ENCODE data around the gene CREG2. TPM values are rescaled to one million over a fixed set of nuclear protein-coding genes. Genes with fewer than 3 reads are reported as not detected.
A peak's percentile ranks its signal among the peaks of the same experiment; 100 is the strongest.

The CREG2 gene
- total RNA-seq, 6 experiments from 2014 or later: not detected

DNA sequence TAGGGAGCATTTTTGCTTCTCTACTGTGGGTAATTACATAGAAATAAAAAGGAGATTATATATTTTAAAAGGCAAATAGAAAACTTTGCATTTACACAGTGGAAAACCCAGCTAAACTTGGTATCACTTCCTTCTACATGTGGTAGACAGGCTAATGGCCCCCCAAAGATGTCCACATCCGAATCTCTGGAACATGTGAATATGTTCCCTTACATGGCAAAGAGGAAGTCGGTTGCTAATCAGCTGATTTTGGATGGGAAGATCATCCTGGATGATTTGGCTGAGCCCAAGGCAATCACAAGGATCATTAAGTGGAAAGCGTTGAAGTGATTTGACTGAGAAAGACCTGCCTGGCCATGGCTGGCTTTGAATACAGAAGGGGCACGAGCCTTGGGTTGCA, 26.2 kb downstream of the CREG2 start:
- peaks cover 34% of the 10 kb centered on the region for H3K27me3 Mint-ChIP-seq (ENCODE audit: insufficient read depth)

DNA sequence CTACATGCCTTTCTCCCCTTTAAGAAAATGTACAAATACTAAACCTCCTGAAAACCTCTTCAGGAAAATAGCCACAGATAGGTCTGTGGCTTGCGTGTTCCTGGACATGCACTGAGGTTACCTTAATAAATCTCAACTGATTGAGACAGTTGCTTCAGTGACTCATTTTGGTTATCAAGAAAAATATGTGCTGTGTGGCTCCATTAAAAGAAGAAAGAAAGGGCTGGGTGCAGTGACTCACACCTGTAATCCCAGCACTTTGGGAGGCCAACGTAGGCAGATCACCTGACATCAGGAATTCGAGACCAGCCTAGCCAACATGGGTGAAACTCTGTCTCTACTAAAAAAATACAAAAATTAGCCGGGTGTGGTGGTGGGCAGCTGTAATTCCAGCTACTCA, 27.1 kb downstream of the CREG2 start:
- H3K27me3 Mint-ChIP-seq (ENCODE audit: insufficient read depth): peaks cover 33% of the 10 kb centered on the region
- peaks cover 24% of the 10 kb centered on the region for H3K4me1 Mint-ChIP-seq (ENCODE audit: low read depth)
- no peak for TF ChIP-seq CTCF (IDR thresholded peaks at IDR 0.05)
- H3K27ac Mint-ChIP-seq: no peak overlapping the region
- no peaks in the 10 kb centered on the region for H3K36me3 Mint-ChIP-seq (ENCODE audit: low read depth)
- H3K9me3 Mint-ChIP-seq: no peaks in the 10 kb centered on the region
- DNase-seq: peak; percentile 16
- H3K4me3 Mint-ChIP-seq: no peak overlapping the region

More for the DNA sequence above, 26.2 kb downstream of the CREG2 start:
- no peak for TF ChIP-seq CTCF (IDR thresholded peaks at IDR 0.05)
- H3K9me3 Mint-ChIP-seq: no peaks in the 10 kb centered on the region
- no peak overlapping the region for H3K4me3 Mint-ChIP-seq
- no peak for DNase-seq
- H3K36me3 Mint-ChIP-seq (ENCODE audit: low read depth): no peaks in the 10 kb centered on the region
- peaks cover 20% of the 10 kb centered on the region for H3K4me1 Mint-ChIP-seq (ENCODE audit: low read depth)
- H3K27ac Mint-ChIP-seq: no peak overlapping the region

GRCh38 chr2:101359410-101359954, 27.8 kb downstream of the CREG2 start:
- Mint-ChIP-seq H3K4me1 (ENCODE audit: low read depth) (peaks cover 24% of the 10 kb centered on the region), H3K9me3 (no peaks in the 10 kb centered on the region), H3K36me3 (ENCODE audit: low read depth) (no peaks in the 10 kb centered on the region), H3K27me3 (ENCODE audit: insufficient read depth) (peaks cover 26% of the 10 kb centered on the region), H3K4me3 (no peak overlapping the region), H3K27ac (no peak overlapping the region)
- DNase-seq: no peak
- no peak for TF ChIP-seq CTCF (IDR thresholded peaks at IDR 0.05)

DNA sequence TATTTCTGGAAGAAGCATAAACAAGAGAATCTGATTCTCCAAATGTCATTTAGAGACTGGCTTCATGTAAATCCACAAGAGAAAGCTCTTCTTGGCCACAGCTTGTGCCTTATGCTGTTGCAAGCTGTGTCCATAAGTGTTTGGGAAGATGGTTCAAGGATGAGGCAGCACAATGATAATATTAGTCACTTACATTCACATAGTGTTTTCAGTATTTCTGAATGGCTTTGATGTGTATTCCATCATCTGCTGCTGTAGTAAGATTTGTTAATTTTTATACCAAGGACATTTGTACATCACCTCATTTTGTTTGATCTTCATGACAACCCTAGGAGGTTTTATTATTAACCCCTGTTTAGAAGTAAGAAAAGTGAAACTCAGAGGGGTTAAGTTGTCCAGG, 29.9 kb downstream of the CREG2 start:
- H3K27ac Mint-ChIP-seq: no peak overlapping the region
- H3K9me3 Mint-ChIP-seq: no peaks in the 10 kb centered on the region
- no peak overlapping the region for H3K4me3 Mint-ChIP-seq
- TF ChIP-seq CTCF (IDR thresholded peaks at IDR 0.05): no peak
- peak; percentile 7 for DNase-seq
- no peaks in the 10 kb centered on the region for H3K36me3 Mint-ChIP-seq (ENCODE audit: low read depth)
- peaks cover 11% of the 10 kb centered on the region for H3K27me3 Mint-ChIP-seq (ENCODE audit: insufficient read depth)
- H3K4me1 Mint-ChIP-seq (ENCODE audit: low read depth): peaks cover 24% of the 10 kb centered on the region

GRCh38 chr2:101356521-101356920, 30.8 kb downstream of the CREG2 start:
- H3K27ac Mint-ChIP-seq: no peak overlapping the region
- peaks cover 24% of the 10 kb centered on the region for H3K4me1 Mint-ChIP-seq (ENCODE audit: low read depth)
- TF ChIP-seq CTCF (IDR thresholded peaks at IDR 0.05): no peak
- H3K36me3 Mint-ChIP-seq (ENCODE audit: low read depth): no peaks in the 10 kb centered on the region
- DNase-seq: no peak
- no peak overlapping the region for H3K4me3 Mint-ChIP-seq
- H3K9me3 Mint-ChIP-seq: no peaks in the 10 kb centered on the region
- peaks cover 3% of the 10 kb centered on the region for H3K27me3 Mint-ChIP-seq (ENCODE audit: insufficient read depth)

- Mint-ChIP-seq H3K4me3 (no peak overlapping the region), H3K27me3 (ENCODE audit: insufficient read depth) (peaks cover 2% of the 10 kb centered on the region; the same call in 1 of the 2 replicates), H3K36me3 (ENCODE audit: low read depth) (no peaks in the 10 kb centered on the region), H3K4me1 (ENCODE audit: low read depth) (peaks cover 24% of the 10 kb centered on the region), H3K9me3 (no peaks in the 10 kb centered on the region), H3K27ac (no peak overlapping the region)
- no peak for DNase-seq
- no peak for TF ChIP-seq CTCF (IDR thresholded peaks at IDR 0.05)
These were observed 31.2 kb downstream of the CREG2 start for GRCh38 chr2:101356055-101356454.

All from HFFc6 (cell line).